Measurements from ENCODE around the gene ZNF230. TPM values are rescaled to one million over a fixed set of nuclear protein-coding genes. Genes with fewer than 3 reads are reported as not detected.

The ZNF230 gene
- total and polyA plus RNA-seq, 2 of the 8 experiments (the other 6 are each of a cell fraction or from before 2014, with no cell fraction given), result 1.5 to 3.6 TPM

DNA sequence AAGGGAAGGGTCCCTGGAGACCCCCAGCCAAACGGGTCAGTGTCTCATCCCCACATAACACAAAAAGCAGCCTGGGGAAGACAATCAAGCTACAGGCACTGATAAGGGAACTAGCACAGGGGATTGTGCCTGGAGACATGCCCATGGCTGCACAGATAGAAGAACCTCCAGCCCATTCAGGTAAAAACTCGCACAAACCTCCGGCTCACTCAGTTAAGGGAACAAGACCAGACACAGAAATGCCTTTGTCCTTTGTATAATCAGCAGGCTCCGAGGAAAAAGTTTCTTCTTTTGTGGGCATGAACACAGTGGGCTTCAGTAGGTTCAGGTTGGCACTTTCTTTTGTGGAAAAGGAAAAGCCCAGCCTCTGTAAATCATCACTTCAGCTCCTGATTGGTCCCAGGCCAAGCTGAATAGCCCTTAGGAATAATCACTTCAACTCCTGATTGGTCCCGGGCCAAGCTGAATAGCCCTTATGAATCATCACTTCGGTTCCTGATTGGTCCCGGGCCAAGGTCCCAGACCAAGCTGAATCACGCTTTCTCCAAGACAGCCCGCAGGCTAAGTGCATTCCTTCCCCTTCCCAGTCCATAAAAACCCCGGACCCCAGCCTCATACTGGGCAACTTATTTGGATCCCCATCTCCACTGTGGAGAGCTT is 5.0 kb upstream of the ZNF230 start:
- no peak overlapping the region for H3K27ac ChIP-seq (ENCODE audit: low read depth, low read length)
- no peak for DNase-seq (ENCODE audit: low read depth in 1 of 2, low spot score in 2 of 2)
- TF ChIP-seq TEAD4 (IDR thresholded peaks at IDR 0.05; ENCODE audit: low read depth, low read length), result no peak
- TF ChIP-seq POU5F1 (IDR thresholded peaks at IDR 0.05; ENCODE audit: low read depth, low read length), result no peak
- TF ChIP-seq PHF8 (conservative IDR thresholded peaks at IDR 0.05; ENCODE audit: low read depth, low read length), result no peak

More for the DNA sequence above, 5.0 kb upstream of the ZNF230 start:
- Histone ChIP-seq H3K23me2 (ENCODE audit: low read depth, low read length) (peaks cover 4% of the 10 kb centered on the region; the same call in 1 of the 2 replicates), H4K5ac (ENCODE audit: insufficient read length, low read depth, low read length) (no peak overlapping the region), H3K79me1 (ENCODE audit: low read depth, low read length) (no peaks in the 10 kb centered on the region), H3K9ac (replicated peaks in 1 of 4; ENCODE audit: extremely low read depth in 1 of 4, low read depth in 3 of 4, low read length in 3 of 4) (no peak overlapping the region), H3K4me2 (ENCODE audit: insufficient read depth in 1 of 2, low read depth in 2 of 2, low read length in 2 of 2) (no peak overlapping the region), H3K79me2 (ENCODE audit: control insufficient read depth in 1 of 2, insufficient read depth in 2 of 2, low read length in 2 of 2) (no peaks in the 10 kb centered on the region), H2BK5ac (ENCODE audit: low read depth, low read length) (no peak overlapping the region), H3K27me3 (replicated peaks in 1 of 4; ENCODE audit: control insufficient read depth in 3 of 4, extremely low read depth in 1 of 4, insufficient read depth in 3 of 4, low read length in 3 of 4) (no peaks in the 10 kb centered on the region), H4K8ac (ENCODE audit: extremely low read depth, insufficient read depth, low read length) (peak overlapping the region; percentile 35; the same call in 1 of the 2 replicates), H2AFZ (ENCODE audit: low read length) (no peak overlapping the region), H3K18ac (ENCODE audit: extremely low read depth, low read length) (no peak overlapping the region), H3K23ac (ENCODE audit: insufficient read length) (no peak overlapping the region), H3K36me3 (ENCODE audit: control insufficient read depth in 2 of 4, insufficient read depth in 4 of 4, low read length in 3 of 4) (peaks cover 0 to 14% (median 8%) of the 10 kb centered on the region in 4 experiments; a peak in 6 of 8 replicates), H3K14ac (ENCODE audit: insufficient read length) (no peak overlapping the region), H3K56ac (replicated peaks; ENCODE audit: insufficient read length, low read depth, low read length) (no peak overlapping the region), H3K4ac (replicated peaks; ENCODE audit: insufficient read length, low read depth, low read length) (no peak overlapping the region), H2BK12ac (ENCODE audit: low read depth, low read length) (no peak overlapping the region), H3K9me3 (ENCODE audit: insufficient read depth in 2 of 2, low read depth in 1 of 2, low read length in 1 of 2) (peaks cover 0 to 4% of the 10 kb centered on the region in 2 experiments; a peak in 1 of 4 replicates), H4K91ac (replicated peaks; ENCODE audit: insufficient read length, low read length) (no peak overlapping the region), H2BK20ac (ENCODE audit: low read length) (no peak overlapping the region), H2BK120ac (replicated peaks; ENCODE audit: low read depth, low read length) (no peak overlapping the region), H4K20me1 (replicated peaks in 1 of 2; ENCODE audit: control insufficient read depth in 1 of 2, insufficient read depth in 2 of 2, low read length in 2 of 2) (no peaks in the 10 kb centered on the region), H3K4me3 (ENCODE audit: extremely low read depth in 1 of 4, insufficient read depth in 2 of 4, low read depth in 3 of 4, low read length in 4 of 4) (no peak overlapping the region), H2AK5ac (ENCODE audit: low read depth, low read length) (no peak overlapping the region), H3K4me1 (replicated peaks in 1 of 4; ENCODE audit: control insufficient read depth in 3 of 4, insufficient read depth in 4 of 4, low read length in 3 of 4) (no peaks in the 10 kb centered on the region; a peak in 1 of 7 replicates), H2BK15ac (ENCODE audit: low read length) (no peak overlapping the region)
- ChIA-PET POLR2A (ENCODE audit: partially characterized antibody) (no interaction called here), CTCF (ENCODE audit: partially characterized antibody) (interaction anchor here (0.7 kb wide), 1 partner anchor 1654 kb away, joined by 3 read pairs; no protein-coding TSS in a partner anchor)
- 86% methylated on average over 10 of the region's 10 CpGs; no CpG with 5 or more reads in 1 of the 2 experiments for whole genome bisulfite sequencing, 2 experiments (ENCODE audit: extremely low coverage in 1 of 2, insufficient coverage in 1 of 2, insufficient read length in 1 of 2, insufficient replicate concordance in 2 of 2, low coverage in 1 of 2, low lambda C conversion rate in 2 of 2, missing lambda C conversion rate in 1 of 2)
- no peak for FAIRE-seq

Data from H1 (cell line).